Astrocyte (in vitro differentiated cells and primary cell): ENCODE results near the gene AFF3. TPM values are rescaled to one million over a fixed set of nuclear protein-coding genes. Genes with fewer than 3 reads are reported as not detected.

Experiments used
- DNase-seq: peaks from one replicate; pipeline ENCODE4 v3.0.0-alpha.2; 2010; ENCODE audit warnings: low read depth
- FAIRE-seq: peaks from 2 replicates; lab custom pipeline; 2011; peaks lifted over from hg19 to GRCh38; lab: Jason Lieb, UNC
- H2AFZ ChIP-seq: 2 replicates; pipeline ENCODE4 v1.6.0; 2012; ENCODE audit warnings: low read depth, low read length, inconsistent platforms
- H3K27ac ChIP-seq: 2 replicates; pipeline ENCODE4 v1.5.1; 2011; ENCODE audit warnings: low read depth, low read length, inconsistent platforms
- H3K27me3 ChIP-seq: 2 replicates; pipeline ENCODE4 v1.6.0; 2011; ENCODE audit warnings: low read length, inconsistent platforms; ENCODE audit not compliant: insufficient read depth
- H3K36me3 ChIP-seq: 2 replicates; pipeline ENCODE4 v1.5.1; 2011; ENCODE audit warnings: low read length, inconsistent platforms; ENCODE audit not compliant: insufficient read depth
- H3K4me1 ChIP-seq: 2 replicates; pipeline ENCODE4 v1.5.1; 2011; ENCODE audit warnings: low read length, inconsistent platforms; ENCODE audit not compliant: insufficient read depth
- H3K4me2 ChIP-seq: 2 replicates; pipeline ENCODE4 v1.6.0; 2012; ENCODE audit warnings: low read length, inconsistent platforms
- H3K4me3 ChIP-seq: 2 replicates; pipeline ENCODE4 v1.5.1; 2011; ENCODE audit warnings: low read depth, mild to moderate bottlenecking, low read length, inconsistent platforms; ENCODE audit not compliant: insufficient read depth
- H3K79me2 ChIP-seq: 2 replicates; pipeline ENCODE4 v1.6.0; 2012; ENCODE audit warnings: mild to moderate bottlenecking, low read length, inconsistent platforms; ENCODE audit not compliant: insufficient read depth
- H3K9ac ChIP-seq: 2 replicates; pipeline ENCODE4 v1.6.0; 2012; ENCODE audit warnings: mild to moderate bottlenecking, low read length, inconsistent platforms
- H3K9me3 ChIP-seq: 2 replicates; pipeline ENCODE4 v1.5.1; 2012; ENCODE audit warnings: low read depth, mild to moderate bottlenecking, low read length, inconsistent platforms; ENCODE audit not compliant: insufficient read depth
- H4K20me1 ChIP-seq: 2 replicates; pipeline ENCODE4 v1.6.0; 2012; ENCODE audit warnings: low read length, inconsistent platforms; ENCODE audit not compliant: insufficient read depth
- H3K27ac Mint-ChIP-seq: one replicate; pipeline ENCODE4 v1.8.0; 2021; ENCODE audit warnings: mild to moderate bottlenecking, mixed read lengths; ENCODE audit not compliant: unreplicated experiment
- H3K27me3 Mint-ChIP-seq: one replicate; pipeline ENCODE4 v1.8.0; 2021; ENCODE audit warnings: low read depth, mixed read lengths; ENCODE audit not compliant: unreplicated experiment
- H3K36me3 Mint-ChIP-seq: one replicate; pipeline ENCODE4 v1.8.0; 2021; ENCODE audit warnings: low read depth, mixed read lengths; ENCODE audit not compliant: unreplicated experiment
- H3K4me1 Mint-ChIP-seq: one replicate; pipeline ENCODE4 v1.8.0; 2021; ENCODE audit warnings: low read depth, mixed read lengths; ENCODE audit not compliant: unreplicated experiment
- H3K4me3 Mint-ChIP-seq: one replicate; pipeline ENCODE4 v1.8.0; 2021; ENCODE audit warnings: mild to moderate bottlenecking, moderate library complexity, mixed read lengths; ENCODE audit not compliant: unreplicated experiment
- H3K9me3 Mint-ChIP-seq: one replicate; pipeline ENCODE4 v1.8.0; 2021; ENCODE audit warnings: mild to moderate bottlenecking, mixed read lengths; ENCODE audit not compliant: unreplicated experiment
- CTCF ChIP-seq: IDR thresholded peaks from 2 replicates; pipeline ENCODE4 v1.5.1; 2011; ENCODE audit warnings: low read depth, mild to moderate bottlenecking, inconsistent platforms, low read length, moderate library complexity; ENCODE audit not compliant: insufficient read depth
- EZH2 ChIP-seq: IDR thresholded peaks from 2 replicates; pipeline ENCODE4 v1.6.1; 2012; ENCODE audit warnings: mild to moderate bottlenecking, low read length, inconsistent platforms; ENCODE audit not compliant: insufficient read depth
- total RNA-seq: library from RNA; stranded (reverse); gene quantifications from 2 replicates; pipeline ENCODE4 v1.2.1, GENCODE V29; 2021

The AFF3 gene
- total RNA-seq, 1 donor from 2014 or later: 14.7 TPM

- H3K79me2 ChIP-seq: no peaks in the 10 kb centered on the region
- no peaks in the 10 kb centered on the region for H3K9me3 ChIP-seq
- no peaks in the 10 kb centered on the region for H3K9me3 Mint-ChIP-seq
- H3K4me3 Mint-ChIP-seq: no peak overlapping the region
- no peak overlapping the region for H3K4me2 ChIP-seq
- peaks cover 16% of the 10 kb centered on the region for H3K4me1 Mint-ChIP-seq
- H3K27me3 ChIP-seq: no peaks in the 10 kb centered on the region
- H3K27me3 Mint-ChIP-seq: no peaks in the 10 kb centered on the region
- no peak overlapping the region for H2AFZ ChIP-seq
- H3K4me1 ChIP-seq: no peaks in the 10 kb centered on the region
- no peak overlapping the region for H3K9ac ChIP-seq
- no peak overlapping the region for H3K27ac Mint-ChIP-seq
- H3K36me3 ChIP-seq: peaks cover 3% of the 10 kb centered on the region
- peaks cover 3% of the 10 kb centered on the region for H3K36me3 Mint-ChIP-seq
- H4K20me1 ChIP-seq: no peaks in the 10 kb centered on the region
- H3K4me3 ChIP-seq: no peak overlapping the region
- FAIRE-seq (no peak), DNase-seq (no peak)
- no peak for TF ChIP-seq CTCF
- no peak overlapping the region for H3K27ac ChIP-seq
Measured at GRCh38 chr2:99959261-99960014, 183.0 kb downstream of the AFF3 start.

- peaks cover 3% of the 10 kb centered on the region for H3K36me3 ChIP-seq
- Mint-ChIP-seq H3K4me3 (no peak overlapping the region), H3K9me3 (peaks cover 2% of the 10 kb centered on the region), H3K27me3 (no peaks in the 10 kb centered on the region), H3K36me3 (peaks cover 3% of the 10 kb centered on the region), H3K27ac (no peak overlapping the region), H3K4me1 (peaks cover 16% of the 10 kb centered on the region)
- H3K4me2 ChIP-seq: no peak overlapping the region
- H4K20me1 ChIP-seq: no peaks in the 10 kb centered on the region
- FAIRE-seq (no peak), DNase-seq (peak; percentile 32)
- H3K9me3 ChIP-seq: no peaks in the 10 kb centered on the region
- H3K27ac ChIP-seq: no peak overlapping the region
- H3K9ac ChIP-seq: no peak overlapping the region
- no peak overlapping the region for H2AFZ ChIP-seq
- TF ChIP-seq CTCF: no peak
- TF ChIP-seq EZH2: no peak
- no peaks in the 10 kb centered on the region for H3K4me1 ChIP-seq
- H3K27me3 ChIP-seq: no peaks in the 10 kb centered on the region
- no peaks in the 10 kb centered on the region for H3K79me2 ChIP-seq
- no peak overlapping the region for H3K4me3 ChIP-seq
Measured at GRCh38 chr2:99957332-99958133, 184.9 kb downstream of the AFF3 start.
